Esophagus muscularis mucosa (tissue), 4 donors: ENCODE measurements around the gene IPPK. TPM values are rescaled to one million over a fixed set of nuclear protein-coding genes. Genes with fewer than 3 reads are reported as not detected.

Experiments used
- DNase-seq: peaks from one replicate; pipeline ENCODE4 v3.0.0-alpha.2; 2017; ENCODE audit errors: extremely low spot score
- H3K27ac ChIP-seq, 4 donors: fragments of 200-600 bp; sonication (generic); replicated peaks in 1 of 4; 1 replicate in 3 of 4; 2 replicates in 1 of 4; pipeline ENCODE4 v1.5.1; 2016 to 2019; ENCODE audit warnings: mild to moderate bottlenecking in 1 of 4
- H3K27me3 ChIP-seq, 4 donors: fragments of 200-600 bp; sonication (generic); one replicate each; pipeline versions ENCODE4 v1.5.1 to v1.6.0; 2016 to 2019
- H3K36me3 ChIP-seq, 4 donors: fragments of 200-600 bp; sonication (generic); one replicate each; pipeline ENCODE4 v1.5.1; 2016 to 2019
- H3K4me1 ChIP-seq, 4 donors: fragments of 200-600 bp; sonication (generic); one replicate each; pipeline ENCODE4 v1.5.1; 2016 to 2019
- H3K4me3 ChIP-seq, 4 donors: fragments of 200-600 bp; sonication (generic); 1 replicate in 2 of 4; 2 replicates in 2 of 4; pipeline ENCODE4 v1.5.1; 2016 to 2019; ENCODE audit warnings: mild to moderate bottlenecking in 4 of 4, moderate library complexity in 1 of 4
- H3K9me3 ChIP-seq, 4 donors: fragments of 200-600 bp; sonication (generic); 1 replicate in 3 of 4; 2 replicates in 1 of 4; pipeline ENCODE4 v1.5.1; 2016 to 2019
- EP300 ChIP-seq: sonication (generic); formaldehyde crosslinking; IDR thresholded peaks from one replicate; pipeline ENCODE4 v1.6.1; 2017; ENCODE audit warnings: antibody characterized with exemption
- POLR2A ChIP-seq: fragments of 450-650 bp; IDR thresholded peaks from one replicate; pipeline ENCODE4 v1.6.1; 2017; ENCODE audit warnings: antibody characterized with exemption, moderate library complexity, mild to moderate bottlenecking, low read depth
- POLR2AphosphoS5 ChIP-seq, 2 donors: sonication (generic); formaldehyde crosslinking; IDR thresholded peaks; one replicate each; pipeline ENCODE4 v1.6.1; 2017; ENCODE audit warnings: antibody characterized with exemption in 2 of 2
- WGBS: methylation state at CpG from one replicate; pipeline ENCODE4 v1.1.5; 2018; 5-methylcytosine and 5-hydroxymethylcytosine counted together
- intact Hi-C: fragments of 100-400 bp; cut with DNase I; formaldehyde crosslinking; loops from one replicate; pipeline ENCODE4 v1.15.1; 2023
- total RNA-seq, 4 donors: library from RNA; depleted of rRNA; stranded (reverse); fragments of >200 nt; gene quantifications; one replicate each; pipeline versions ENCODE4 v1.1.0 to v1.2.1, GENCODE V29; 2016
- TF ChIP-seq, protein P1 (sequence below), 3 experiments: fragments of 200-600 bp in 2 of 3; fragments of 450-650 bp in 1 of 3; sonication (generic) in 2 of 3; IDR thresholded peaks; one replicate each; pipeline ENCODE4 v1.5.1; 2017 to 2019; ENCODE audit warnings: antibody characterized with exemption in 3 of 3, mild to moderate bottlenecking in 2 of 3, moderate library complexity in 1 of 3

IPPK gene
- total RNA-seq, 4 donors from 2014 or later = 5.0 to 8.4 (median 6.1) TPM

DNA sequence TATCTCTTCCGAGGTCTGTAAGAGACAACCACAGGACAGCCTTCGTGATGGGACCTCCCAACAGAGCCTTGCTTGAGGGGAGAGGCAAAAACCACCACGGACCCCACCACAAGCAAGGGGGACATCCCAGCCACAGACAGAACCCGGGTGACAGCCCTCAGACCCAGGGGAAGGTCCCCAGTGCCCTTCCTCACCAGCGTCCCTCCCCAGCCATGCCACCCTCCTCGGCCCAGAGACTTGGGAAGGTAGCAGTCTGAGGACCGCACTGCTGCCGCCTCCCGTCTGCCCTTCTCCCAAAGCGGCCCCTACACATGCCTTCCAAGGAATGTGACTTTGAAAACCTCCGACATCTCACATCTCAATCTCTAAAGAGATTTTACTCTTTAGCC, 13.4 kb downstream of the IPPK start:
- no peaks in the 10 kb centered on the region for H3K9me3 ChIP-seq
- peaks cover 6 to 33% (median 24%) of the 10 kb centered on the region in 4 donors for H3K4me1 ChIP-seq
- H3K36me3 ChIP-seq = peaks cover 15 to 65% (median 44%) of the 10 kb centered on the region in 4 donors
- TF ChIP-seq POLR2AphosphoS5 (IDR thresholded peaks at IDR 0.05) = no peak
- no peak overlapping the region for H3K27ac ChIP-seq
- no peak overlapping the region for H3K4me3 ChIP-seq
- intact Hi-C loops = no loop called here
- WGBS = 90% methylated on average over 11 of the region's 11 CpGs
- DNase-seq = no peak
- no peaks in the 10 kb centered on the region for H3K27me3 ChIP-seq

DNA sequence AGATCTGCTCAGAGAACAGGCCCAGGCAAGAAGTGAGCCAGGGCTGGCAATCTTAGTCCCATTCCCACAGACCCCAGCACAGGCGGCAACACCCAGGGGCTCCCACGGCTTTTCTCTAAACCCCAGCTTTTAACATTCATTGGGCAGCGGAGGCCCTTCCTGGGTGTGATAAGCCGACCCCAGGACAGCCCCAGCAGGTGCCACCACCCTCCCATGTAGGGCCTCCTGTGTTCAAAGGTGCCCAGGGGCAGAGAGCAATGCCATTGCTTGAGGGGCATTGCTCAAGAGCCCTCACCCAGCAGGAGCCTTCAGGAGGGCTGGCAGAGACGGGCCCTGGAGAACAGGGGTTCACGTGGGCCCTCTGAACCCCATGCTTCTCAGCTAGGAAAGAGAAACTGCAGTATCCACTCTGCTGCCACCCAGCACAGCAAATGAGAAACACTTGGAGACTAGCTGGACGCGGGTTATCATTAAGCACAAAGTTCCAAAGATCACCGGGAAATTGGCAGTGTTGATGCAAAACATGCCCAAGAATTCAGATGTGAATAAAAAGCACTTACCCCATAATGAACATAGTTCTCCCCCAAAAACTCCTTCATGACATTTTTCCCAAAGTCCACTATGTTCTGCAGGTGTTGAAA, 13.9 kb downstream of the IPPK start:
- TF ChIP-seq, protein P1, sequence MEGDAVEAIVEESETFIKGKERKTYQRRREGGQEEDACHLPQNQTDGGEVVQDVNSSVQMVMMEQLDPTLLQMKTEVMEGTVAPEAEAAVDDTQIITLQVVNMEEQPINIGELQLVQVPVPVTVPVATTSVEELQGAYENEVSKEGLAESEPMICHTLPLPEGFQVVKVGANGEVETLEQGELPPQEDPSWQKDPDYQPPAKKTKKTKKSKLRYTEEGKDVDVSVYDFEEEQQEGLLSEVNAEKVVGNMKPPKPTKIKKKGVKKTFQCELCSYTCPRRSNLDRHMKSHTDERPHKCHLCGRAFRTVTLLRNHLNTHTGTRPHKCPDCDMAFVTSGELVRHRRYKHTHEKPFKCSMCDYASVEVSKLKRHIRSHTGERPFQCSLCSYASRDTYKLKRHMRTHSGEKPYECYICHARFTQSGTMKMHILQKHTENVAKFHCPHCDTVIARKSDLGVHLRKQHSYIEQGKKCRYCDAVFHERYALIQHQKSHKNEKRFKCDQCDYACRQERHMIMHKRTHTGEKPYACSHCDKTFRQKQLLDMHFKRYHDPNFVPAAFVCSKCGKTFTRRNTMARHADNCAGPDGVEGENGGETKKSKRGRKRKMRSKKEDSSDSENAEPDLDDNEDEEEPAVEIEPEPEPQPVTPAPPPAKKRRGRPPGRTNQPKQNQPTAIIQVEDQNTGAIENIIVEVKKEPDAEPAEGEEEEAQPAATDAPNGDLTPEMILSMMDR (IDR thresholded peaks at IDR 0.05) = no peak
- Histone ChIP-seq H3K36me3 (peaks cover 15 to 69% (median 48%) of the 10 kb centered on the region in 4 donors), H3K4me3 (no peak overlapping the region), H3K27me3 (no peaks in the 10 kb centered on the region), H3K4me1 (peaks cover 6 to 31% (median 25%) of the 10 kb centered on the region in 4 donors), H3K9me3 (no peaks in the 10 kb centered on the region), H3K27ac (no peak overlapping the region)
- DNase-seq = no peak
- intact Hi-C loops = no loop called here
- WGBS = 94% methylated on average over 8 of the region's 9 CpGs

DNA sequence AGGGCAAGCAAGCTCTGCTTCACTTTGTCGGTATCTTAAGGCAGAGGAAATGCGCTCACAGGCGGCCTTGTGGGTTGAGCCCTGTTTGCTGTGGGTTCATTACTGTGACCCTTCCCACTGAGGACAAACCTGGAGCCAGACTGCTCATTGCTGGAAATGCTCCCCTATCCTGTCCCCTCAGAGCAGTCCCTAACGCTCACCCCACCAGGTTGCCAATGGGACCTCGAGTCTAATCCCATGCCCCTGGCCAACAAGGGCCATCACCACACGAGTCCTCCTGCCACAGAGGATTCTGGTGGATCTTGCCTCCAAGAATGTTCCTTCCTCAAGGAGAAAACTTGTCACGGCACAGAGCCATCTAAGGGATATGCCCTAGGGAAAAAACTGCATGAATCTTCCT, 14.6 kb downstream of the IPPK start:
- H3K4me3 ChIP-seq = no peak overlapping the region
- no peaks in the 10 kb centered on the region for H3K9me3 ChIP-seq
- H3K27ac ChIP-seq = no peak overlapping the region
- DNase-seq = no peak
- peaks cover 15 to 69% (median 51%) of the 10 kb centered on the region in 4 donors for H3K36me3 ChIP-seq
- H3K4me1 ChIP-seq = peaks cover 6 to 33% (median 26%) of the 10 kb centered on the region in 4 donors
- TF ChIP-seq, protein P1 (IDR thresholded peaks at IDR 0.05) = no peak
- no peak for TF ChIP-seq EP300
- TF ChIP-seq POLR2A = no peak
- TF ChIP-seq POLR2AphosphoS5 (IDR thresholded peaks at IDR 0.05) = no peak
- WGBS = 89% methylated on average over 4 of the region's 7 CpGs
- intact Hi-C loops = no loop called here
- H3K27me3 ChIP-seq = no peaks in the 10 kb centered on the region

DNA sequence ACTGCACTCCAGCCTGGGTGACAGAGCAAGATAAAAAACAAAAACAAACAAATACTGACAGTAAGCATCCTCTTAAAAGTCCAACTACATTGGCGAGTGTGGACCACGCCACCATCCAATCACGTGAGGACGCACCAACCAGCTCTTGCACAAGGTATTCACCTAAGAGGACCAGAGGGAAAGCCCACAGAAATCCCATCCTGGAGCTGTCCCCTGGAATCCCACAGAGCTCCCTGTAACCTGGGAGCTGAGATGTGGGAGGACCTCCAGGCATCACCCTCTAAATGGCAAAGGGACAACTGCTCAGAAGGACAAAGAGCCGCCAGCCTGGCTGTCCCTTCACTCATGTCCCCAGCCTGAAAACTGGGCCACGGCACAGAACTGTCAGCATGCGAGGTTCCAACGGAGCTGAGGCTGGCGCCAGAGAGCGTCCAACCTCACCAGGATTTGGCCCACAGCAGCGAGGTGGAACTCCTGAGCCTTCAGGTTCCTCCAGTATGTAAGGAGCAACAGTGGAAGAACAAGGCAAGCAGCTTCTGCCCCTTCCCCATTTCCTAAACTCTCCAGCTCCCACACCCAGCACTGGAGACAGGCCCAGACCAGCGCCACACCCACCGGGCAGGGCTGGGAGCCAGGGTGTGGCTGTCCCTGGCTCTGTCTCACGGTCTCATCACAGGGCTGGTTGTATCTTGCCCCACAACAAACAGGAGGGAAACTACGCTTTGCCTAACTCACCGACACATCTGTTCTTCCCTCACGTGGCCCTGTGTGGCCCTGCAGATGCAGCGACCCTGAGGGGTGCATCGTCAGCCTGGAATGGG, 15.2 kb downstream of the IPPK start:
- Histone ChIP-seq H3K36me3 (peaks cover 15 to 69% (median 55%) of the 10 kb centered on the region in 4 donors), H3K4me3 (no peak overlapping the region), H3K9me3 (no peaks in the 10 kb centered on the region), H3K27ac (no peak overlapping the region), H3K4me1 (peaks cover 6 to 35% (median 27%) of the 10 kb centered on the region in 4 donors), H3K27me3 (no peaks in the 10 kb centered on the region)
- WGBS = 95% methylated on average over 19 of the region's 19 CpGs
- TF ChIP-seq POLR2A = no peak
- TF ChIP-seq, protein P1 (IDR thresholded peaks at IDR 0.05) = no peak
- no peak for TF ChIP-seq EP300
- no peak for TF ChIP-seq POLR2AphosphoS5 (IDR thresholded peaks at IDR 0.05)
- intact Hi-C loops = no loop called here
- DNase-seq = no peak

DNA sequence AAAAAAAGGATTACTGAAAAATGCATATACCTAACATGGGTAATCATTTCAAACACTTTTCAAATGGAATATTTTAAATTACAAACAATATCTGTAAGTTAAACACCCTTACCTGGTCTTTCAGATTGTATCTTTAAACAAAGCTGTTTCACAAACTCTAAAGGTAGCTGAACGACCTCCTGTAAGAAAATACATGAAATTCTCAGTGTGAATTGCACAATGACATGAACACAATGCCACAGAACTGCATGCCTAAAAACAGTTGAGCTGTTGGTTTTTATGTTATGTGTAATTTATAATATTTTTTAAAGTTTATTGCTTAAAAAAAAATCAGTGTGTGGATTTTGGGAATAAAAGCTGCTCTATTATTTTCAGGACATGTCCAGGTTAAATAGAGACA, 17.5 kb downstream of the IPPK start:
- H3K27ac ChIP-seq = peak overlapping the region in 3 of 4 donors; percentile 11 to 27 (median 17)
- H3K4me3 ChIP-seq = no peak overlapping the region
- peaks cover 6 to 35% (median 24%) of the 10 kb centered on the region in 4 donors for H3K4me1 ChIP-seq
- 83% methylated on average over 1 of the region's 1 CpG for WGBS
- DNase-seq = no peak
- intact Hi-C loops = no loop called here
- no peak for TF ChIP-seq POLR2AphosphoS5 (IDR thresholded peaks at IDR 0.05)
- TF ChIP-seq, protein P1 (IDR thresholded peaks at IDR 0.05) = no peak
- TF ChIP-seq EP300 = no peak
- no peak for TF ChIP-seq POLR2A
- H3K27me3 ChIP-seq = no peaks in the 10 kb centered on the region
- H3K36me3 ChIP-seq = peaks cover 17 to 78% (median 64%) of the 10 kb centered on the region in 4 donors
- no peaks in the 10 kb centered on the region for H3K9me3 ChIP-seq
